Adrenal gland (tissue), 5 donors: ENCODE results near the gene HMGCS2.

Experiments
- POLR2A ChIP-seq, 2 donors: fragments of 450-650 bp; IDR thresholded peaks; one replicate each; pipeline ENCODE4 v1.6.1; 2017; ENCODE audit warnings: antibody characterized with exemption in 2 of 2, mild to moderate bottlenecking in 2 of 2, moderate library complexity in 1 of 2
- TF ChIP-seq, protein P1 (sequence below), 6 experiments: fragments of 450-650 bp in 4 of 6; fragments of 200-600 bp in 2 of 6; sonication (generic) in 1 of 6; IDR thresholded peaks; 1 replicate in 5 of 6; 2 replicates in 1 of 6; pipeline versions ENCODE4 v1.5.1 to v1.8.0; 2016 to 2021; ENCODE audit warnings: antibody characterized with exemption in 6 of 6, mild to moderate bottlenecking in 2 of 6, moderate library complexity in 1 of 6
- donor health status: DM: no; HTN: no; CAD: no.

DNA sequence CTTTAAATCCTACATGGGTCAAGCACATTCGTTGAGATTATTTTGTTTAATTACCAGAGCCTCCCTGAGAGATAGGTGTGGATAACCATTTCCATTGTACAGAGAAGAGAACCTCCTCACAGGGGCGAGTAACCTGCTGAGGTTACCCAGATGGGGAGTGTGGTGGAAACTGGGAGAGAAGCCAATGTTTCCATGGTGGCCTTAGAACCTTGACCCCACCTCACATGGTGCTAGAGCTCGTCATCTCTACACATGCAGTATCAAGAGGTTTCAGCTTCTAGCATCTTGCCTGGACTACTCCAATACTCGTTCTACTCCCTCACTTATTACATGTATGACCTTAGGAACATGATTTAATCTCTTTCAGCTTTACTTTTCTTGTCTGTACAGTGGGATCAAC, 37.8 kb upstream of the HMGCS2 start:
- TF ChIP-seq, protein P1, sequence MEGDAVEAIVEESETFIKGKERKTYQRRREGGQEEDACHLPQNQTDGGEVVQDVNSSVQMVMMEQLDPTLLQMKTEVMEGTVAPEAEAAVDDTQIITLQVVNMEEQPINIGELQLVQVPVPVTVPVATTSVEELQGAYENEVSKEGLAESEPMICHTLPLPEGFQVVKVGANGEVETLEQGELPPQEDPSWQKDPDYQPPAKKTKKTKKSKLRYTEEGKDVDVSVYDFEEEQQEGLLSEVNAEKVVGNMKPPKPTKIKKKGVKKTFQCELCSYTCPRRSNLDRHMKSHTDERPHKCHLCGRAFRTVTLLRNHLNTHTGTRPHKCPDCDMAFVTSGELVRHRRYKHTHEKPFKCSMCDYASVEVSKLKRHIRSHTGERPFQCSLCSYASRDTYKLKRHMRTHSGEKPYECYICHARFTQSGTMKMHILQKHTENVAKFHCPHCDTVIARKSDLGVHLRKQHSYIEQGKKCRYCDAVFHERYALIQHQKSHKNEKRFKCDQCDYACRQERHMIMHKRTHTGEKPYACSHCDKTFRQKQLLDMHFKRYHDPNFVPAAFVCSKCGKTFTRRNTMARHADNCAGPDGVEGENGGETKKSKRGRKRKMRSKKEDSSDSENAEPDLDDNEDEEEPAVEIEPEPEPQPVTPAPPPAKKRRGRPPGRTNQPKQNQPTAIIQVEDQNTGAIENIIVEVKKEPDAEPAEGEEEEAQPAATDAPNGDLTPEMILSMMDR (IDR thresholded peaks at IDR 0.05) = no peak
- no peak for TF ChIP-seq POLR2A (IDR thresholded peaks at IDR 0.05)
